ENCODE data around the gene CDKN1C.

GRCh38 chr11:2899080-2899783 is 13.7 kb upstream of the CDKN1C start:
- TF ChIP-seq CTCF (IDR thresholded peaks at IDR 0.05) (no peak), POLR2A (IDR thresholded peaks at IDR 0.05) (no peak)

All from thyroid gland (tissue), 4 donors.